ENCODE data around the gene PRDM10.

GRCh38 chr11:129955282-129955681 lies 47.4 kb downstream of the PRDM10 start:
- no peak for TF ChIP-seq ZNF219 (CRISPR knock-in tag; IDR thresholded peaks at IDR 0.05; ENCODE audit: borderline replicate concordance)
- no peak for TF ChIP-seq MAX (CRISPR knock-in tag; IDR thresholded peaks at IDR 0.05)
- TF ChIP-seq ATF2 (CRISPR knock-in tag; IDR thresholded peaks at IDR 0.05; ENCODE audit: borderline replicate concordance, low read depth), result no peak
- no peak for TF ChIP-seq ZNF121 (CRISPR knock-in tag; IDR thresholded peaks at IDR 0.05)
- TF ChIP-seq, protein P1, sequence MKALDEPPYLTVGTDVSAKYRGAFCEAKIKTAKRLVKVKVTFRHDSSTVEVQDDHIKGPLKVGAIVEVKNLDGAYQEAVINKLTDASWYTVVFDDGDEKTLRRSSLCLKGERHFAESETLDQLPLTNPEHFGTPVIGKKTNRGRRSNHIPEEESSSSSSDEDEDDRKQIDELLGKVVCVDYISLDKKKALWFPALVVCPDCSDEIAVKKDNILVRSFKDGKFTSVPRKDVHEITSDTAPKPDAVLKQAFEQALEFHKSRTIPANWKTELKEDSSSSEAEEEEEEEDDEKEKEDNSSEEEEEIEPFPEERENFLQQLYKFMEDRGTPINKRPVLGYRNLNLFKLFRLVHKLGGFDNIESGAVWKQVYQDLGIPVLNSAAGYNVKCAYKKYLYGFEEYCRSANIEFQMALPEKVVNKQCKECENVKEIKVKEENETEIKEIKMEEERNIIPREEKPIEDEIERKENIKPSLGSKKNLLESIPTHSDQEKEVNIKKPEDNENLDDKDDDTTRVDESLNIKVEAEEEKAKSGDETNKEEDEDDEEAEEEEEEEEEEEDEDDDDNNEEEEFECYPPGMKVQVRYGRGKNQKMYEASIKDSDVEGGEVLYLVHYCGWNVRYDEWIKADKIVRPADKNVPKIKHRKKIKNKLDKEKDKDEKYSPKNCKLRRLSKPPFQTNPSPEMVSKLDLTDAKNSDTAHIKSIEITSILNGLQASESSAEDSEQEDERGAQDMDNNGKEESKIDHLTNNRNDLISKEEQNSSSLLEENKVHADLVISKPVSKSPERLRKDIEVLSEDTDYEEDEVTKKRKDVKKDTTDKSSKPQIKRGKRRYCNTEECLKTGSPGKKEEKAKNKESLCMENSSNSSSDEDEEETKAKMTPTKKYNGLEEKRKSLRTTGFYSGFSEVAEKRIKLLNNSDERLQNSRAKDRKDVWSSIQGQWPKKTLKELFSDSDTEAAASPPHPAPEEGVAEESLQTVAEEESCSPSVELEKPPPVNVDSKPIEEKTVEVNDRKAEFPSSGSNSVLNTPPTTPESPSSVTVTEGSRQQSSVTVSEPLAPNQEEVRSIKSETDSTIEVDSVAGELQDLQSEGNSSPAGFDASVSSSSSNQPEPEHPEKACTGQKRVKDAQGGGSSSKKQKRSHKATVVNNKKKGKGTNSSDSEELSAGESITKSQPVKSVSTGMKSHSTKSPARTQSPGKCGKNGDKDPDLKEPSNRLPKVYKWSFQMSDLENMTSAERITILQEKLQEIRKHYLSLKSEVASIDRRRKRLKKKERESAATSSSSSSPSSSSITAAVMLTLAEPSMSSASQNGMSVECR (CRISPR knock-in tag; IDR thresholded peaks at IDR 0.05; ENCODE audit: borderline replicate concordance), result no peak
- no peak for TF ChIP-seq CTCF (IDR thresholded peaks at IDR 0.05)
- TF ChIP-seq ZBTB21 (CRISPR knock-in tag; IDR thresholded peaks at IDR 0.05; ENCODE audit: borderline replicate concordance), result no peak
- TF ChIP-seq ETV6 (CRISPR knock-in tag; IDR thresholded peaks at IDR 0.05), result no peak
- TF ChIP-seq NR2C2 (CRISPR knock-in tag; IDR thresholded peaks at IDR 0.05), result no peak
- TF ChIP-seq JUN (CRISPR knock-in tag; IDR thresholded peaks at IDR 0.05), result no peak
- TF ChIP-seq, protein P2, sequence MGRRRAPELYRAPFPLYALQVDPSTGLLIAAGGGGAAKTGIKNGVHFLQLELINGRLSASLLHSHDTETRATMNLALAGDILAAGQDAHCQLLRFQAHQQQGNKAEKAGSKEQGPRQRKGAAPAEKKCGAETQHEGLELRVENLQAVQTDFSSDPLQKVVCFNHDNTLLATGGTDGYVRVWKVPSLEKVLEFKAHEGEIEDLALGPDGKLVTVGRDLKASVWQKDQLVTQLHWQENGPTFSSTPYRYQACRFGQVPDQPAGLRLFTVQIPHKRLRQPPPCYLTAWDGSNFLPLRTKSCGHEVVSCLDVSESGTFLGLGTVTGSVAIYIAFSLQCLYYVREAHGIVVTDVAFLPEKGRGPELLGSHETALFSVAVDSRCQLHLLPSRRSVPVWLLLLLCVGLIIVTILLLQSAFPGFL (CRISPR knock-in tag; IDR thresholded peaks at IDR 0.05; ENCODE audit: borderline replicate concordance), result no peak
- no peak for TF ChIP-seq JAZF1 (CRISPR knock-in tag; IDR thresholded peaks at IDR 0.05)
- no peak for TF ChIP-seq ESRRA (CRISPR knock-in tag; IDR thresholded peaks at IDR 0.05; ENCODE audit: borderline replicate concordance)
